IPS-11a (cell line): ENCODE data around the gene SLC7A1.

Experiments used
- H3K4me3 ChIP-seq: one replicate; pipeline ENCODE4 v1.5.1; 2013; ENCODE audit warnings: low read depth, low read length, control low read depth

SLC7A1 gene

GRCh38 chr13:29496241-29496712 lies 99.2 kb downstream of the SLC7A1 start:
- H3K4me3 ChIP-seq: no peak overlapping the region

GRCh38 chr13:29494520-29494919 lies 101.0 kb downstream of the SLC7A1 start:
- H3K4me3 ChIP-seq: no peak overlapping the region

GRCh38 chr13:29493796-29494195 lies 101.7 kb downstream of the SLC7A1 start:
- no peak overlapping the region for H3K4me3 ChIP-seq

GRCh38 chr13:29491248-29491647 lies 104.2 kb downstream of the SLC7A1 start:
- H3K4me3 ChIP-seq: no peak overlapping the region

- no peak overlapping the region for H3K4me3 ChIP-seq
Measured at GRCh38 chr13:29490561-29490885, 105.0 kb downstream of the SLC7A1 start.

GRCh38 chr13:29489650-29490560 lies 105.6 kb downstream of the SLC7A1 start:
- no peak overlapping the region for H3K4me3 ChIP-seq

- no peak overlapping the region for H3K4me3 ChIP-seq
Measured at GRCh38 chr13:29487466-29488454, 107.7 kb downstream of the SLC7A1 start.

- no peak overlapping the region for H3K4me3 ChIP-seq
Measured at GRCh38 chr13:29486551-29486950, 108.9 kb downstream of the SLC7A1 start.

- no peak overlapping the region for H3K4me3 ChIP-seq
Measured at GRCh38 chr13:29484796-29485195, 110.7 kb downstream of the SLC7A1 start.

GRCh38 chr13:29484236-29484635 lies 111.3 kb downstream of the SLC7A1 start:
- H3K4me3 ChIP-seq: no peak overlapping the region

GRCh38 chr13:29483623-29484022 lies 111.9 kb downstream of the SLC7A1 start:
- H3K4me3 ChIP-seq: no peak overlapping the region

GRCh38 chr13:29483211-29483610 lies 112.3 kb downstream of the SLC7A1 start:
- H3K4me3 ChIP-seq: no peak overlapping the region

GRCh38 chr13:29482504-29482903 lies 113.0 kb downstream of the SLC7A1 start:
- no peak overlapping the region for H3K4me3 ChIP-seq

- H3K4me3 ChIP-seq: no peak overlapping the region
Measured at GRCh38 chr13:29481603-29482002, 113.9 kb downstream of the SLC7A1 start.

GRCh38 chr13:29480893-29481525 lies 114.5 kb downstream of the SLC7A1 start:
- H3K4me3 ChIP-seq: no peak overlapping the region

GRCh38 chr13:29479716-29480492 lies 115.6 kb downstream of the SLC7A1 start:
- H3K4me3 ChIP-seq: no peak overlapping the region

GRCh38 chr13:29476046-29476445 lies 119.4 kb downstream of the SLC7A1 start:
- no peak overlapping the region for H3K4me3 ChIP-seq

GRCh38 chr13:29474991-29475390 lies 120.5 kb downstream of the SLC7A1 start:
- no peak overlapping the region for H3K4me3 ChIP-seq

- H3K4me3 ChIP-seq: no peak overlapping the region
Measured at GRCh38 chr13:29473166-29473565, 122.3 kb downstream of the SLC7A1 start.

GRCh38 chr13:29472332-29472961 lies 123.0 kb downstream of the SLC7A1 start:
- H3K4me3 ChIP-seq: no peak overlapping the region
